ENCODE measurements around the gene FAM228B.

Gene FAM228B

DNA sequence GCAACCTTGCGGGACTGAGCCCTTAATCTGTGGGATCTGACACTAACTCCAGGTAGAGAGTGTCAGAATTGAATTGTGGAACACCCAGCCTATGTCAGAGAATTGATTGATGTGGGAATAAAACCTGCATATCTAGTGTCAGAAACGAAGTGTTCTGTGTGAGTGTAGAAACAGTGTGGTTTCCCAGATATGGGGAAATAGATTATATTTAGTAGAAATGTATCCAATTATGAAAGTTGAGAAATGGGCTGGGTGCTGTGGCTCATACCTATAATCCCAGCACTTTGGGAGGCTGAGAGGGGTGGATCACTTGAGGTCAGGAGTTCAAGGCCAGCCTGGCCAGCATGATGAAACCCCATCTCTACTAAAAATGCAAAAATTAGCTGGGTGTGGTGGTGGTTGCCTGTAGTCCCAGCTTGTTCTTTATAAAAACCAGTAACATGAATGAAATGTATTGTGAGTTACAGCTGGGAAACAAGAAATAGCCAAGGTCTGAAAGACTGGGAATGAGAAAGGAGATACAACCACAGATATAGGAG lies 34.4 kb upstream of the FAM228B start:
- TF ChIP-seq CEBPB (IDR thresholded peaks at IDR 0.05), result no peak
- TF ChIP-seq FOXM1 (IDR thresholded peaks at IDR 0.05; ENCODE audit: borderline replicate concordance, low read depth), result no peak
- TF ChIP-seq YY1 (IDR thresholded peaks at IDR 0.05; ENCODE audit: low read depth), result no peak
- TF ChIP-seq REST (IDR thresholded peaks at IDR 0.05; ENCODE audit: low read depth), result no peak
- no peak for TF ChIP-seq CREB1 (IDR thresholded peaks at IDR 0.05; ENCODE audit: low read depth)
- no peak for TF ChIP-seq TCF12 (IDR thresholded peaks at IDR 0.05; ENCODE audit: low read depth)
- TF ChIP-seq NFIC (IDR thresholded peaks at IDR 0.05), result no peak

DNA sequence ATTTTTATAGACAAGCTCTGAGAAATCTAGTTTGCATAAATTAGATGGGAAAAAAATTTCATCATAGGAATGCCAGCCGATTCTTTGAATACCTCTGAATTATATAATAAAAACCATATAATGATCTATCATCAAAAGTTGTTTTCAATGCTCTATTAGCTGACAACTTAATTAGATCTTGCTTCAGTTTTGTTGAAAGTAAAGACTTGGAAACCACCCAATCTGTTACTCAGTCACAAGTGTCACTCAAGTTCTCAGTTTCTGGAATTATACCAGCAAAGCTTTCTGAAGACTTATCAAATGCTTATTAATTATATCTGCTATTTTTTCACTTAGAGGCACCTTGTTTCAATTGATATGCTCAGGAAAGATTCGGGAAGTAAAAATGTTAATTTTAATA lies 21.3 kb upstream of the FAM228B start:
- TF ChIP-seq NFIC (IDR thresholded peaks at IDR 0.05) (no peak), EGR1 (IDR thresholded peaks at IDR 0.05) (no peak), TCF12 (IDR thresholded peaks at IDR 0.05; ENCODE audit: low read depth) (no peak), MAX (IDR thresholded peaks at IDR 0.05) (no peak), RAD21 (IDR thresholded peaks at IDR 0.05; ENCODE audit: low read depth) (no peak), CREB1 (IDR thresholded peaks at IDR 0.05; ENCODE audit: low read depth) (no peak), ZBTB7A (IDR thresholded peaks at IDR 0.05; ENCODE audit: low read depth) (no peak), REST (IDR thresholded peaks at IDR 0.05; ENCODE audit: low read depth) (no peak), TAF1 (IDR thresholded peaks at IDR 0.05; ENCODE audit: low read depth) (no peak), FOXM1 (IDR thresholded peaks at IDR 0.05; ENCODE audit: borderline replicate concordance, low read depth) (no peak), CEBPB (IDR thresholded peaks at IDR 0.05) (no peak), YY1 (IDR thresholded peaks at IDR 0.05; ENCODE audit: low read depth) (no peak), TEAD4 (IDR thresholded peaks at IDR 0.05) (no peak), EP300 (IDR thresholded peaks at IDR 0.05; ENCODE audit: borderline replicate concordance) (no peak)
- TF ChIP-seq, protein P1, sequence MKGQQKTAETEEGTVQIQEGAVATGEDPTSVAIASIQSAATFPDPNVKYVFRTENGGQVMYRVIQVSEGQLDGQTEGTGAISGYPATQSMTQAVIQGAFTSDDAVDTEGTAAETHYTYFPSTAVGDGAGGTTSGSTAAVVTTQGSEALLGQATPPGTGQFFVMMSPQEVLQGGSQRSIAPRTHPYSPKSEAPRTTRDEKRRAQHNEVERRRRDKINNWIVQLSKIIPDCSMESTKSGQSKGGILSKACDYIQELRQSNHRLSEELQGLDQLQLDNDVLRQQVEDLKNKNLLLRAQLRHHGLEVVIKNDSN (IDR thresholded peaks at IDR 0.05), result no peak

DNA sequence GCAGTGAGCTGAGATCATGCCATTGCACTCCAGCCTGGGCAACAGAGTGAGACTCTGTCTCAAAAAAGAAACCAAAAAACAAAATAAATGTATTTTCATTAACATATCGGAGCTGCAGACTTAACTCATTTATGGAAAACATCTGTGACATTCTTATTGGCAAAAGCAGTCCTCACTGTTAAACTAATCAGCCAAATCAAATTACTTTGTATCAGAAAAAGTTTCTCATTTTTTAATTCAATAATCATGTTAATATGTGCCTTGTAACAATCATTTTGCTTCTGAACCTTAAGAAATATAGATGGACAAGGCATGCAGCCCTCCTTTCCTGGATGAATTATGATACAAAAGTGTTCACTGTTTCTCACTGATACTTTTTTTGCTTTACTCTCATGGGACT lies 20.6 kb upstream of the FAM228B start:
- TF ChIP-seq MAX (IDR thresholded peaks at IDR 0.05) (no peak), TCF12 (IDR thresholded peaks at IDR 0.05; ENCODE audit: low read depth) (no peak), TAF1 (IDR thresholded peaks at IDR 0.05; ENCODE audit: low read depth) (no peak), EP300 (IDR thresholded peaks at IDR 0.05; ENCODE audit: borderline replicate concordance) (no peak), NFIC (IDR thresholded peaks at IDR 0.05) (no peak), REST (IDR thresholded peaks at IDR 0.05; ENCODE audit: low read depth) (no peak), RAD21 (IDR thresholded peaks at IDR 0.05; ENCODE audit: low read depth) (no peak), EGR1 (IDR thresholded peaks at IDR 0.05) (no peak), CEBPB (IDR thresholded peaks at IDR 0.05) (no peak), FOXM1 (IDR thresholded peaks at IDR 0.05; ENCODE audit: borderline replicate concordance, low read depth) (no peak), YY1 (IDR thresholded peaks at IDR 0.05; ENCODE audit: low read depth) (no peak), TEAD4 (IDR thresholded peaks at IDR 0.05) (no peak), ZBTB7A (IDR thresholded peaks at IDR 0.05; ENCODE audit: low read depth) (no peak)
- TF ChIP-seq, protein P1 (IDR thresholded peaks at IDR 0.05), result no peak

DNA sequence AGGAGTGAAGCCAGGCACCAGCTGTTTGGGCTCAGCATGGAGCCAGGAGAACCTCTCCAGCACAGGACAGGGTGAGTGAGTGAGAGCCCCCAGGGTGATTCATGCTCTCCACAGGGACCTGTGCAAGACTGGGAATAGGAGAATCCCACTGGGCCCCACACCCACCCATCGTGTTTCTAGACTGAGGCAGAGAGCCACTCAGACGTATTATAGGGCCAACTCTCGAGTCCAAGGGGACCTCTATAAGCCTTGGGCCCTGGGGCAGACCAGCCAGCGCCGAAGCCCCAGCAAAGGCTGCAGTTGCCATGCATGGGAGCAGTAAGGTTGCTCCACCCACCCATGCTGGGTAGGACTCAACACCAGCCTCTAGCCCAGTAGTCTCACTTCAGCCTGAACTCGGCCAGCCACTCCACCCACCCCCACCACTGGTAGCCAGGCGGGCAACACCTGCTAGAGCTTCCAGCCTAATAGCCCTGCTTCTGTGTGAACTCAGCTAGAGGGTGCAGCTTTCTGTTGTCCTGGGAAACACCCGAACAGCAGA lies 19.1 kb upstream of the FAM228B start:
- TF ChIP-seq REST (IDR thresholded peaks at IDR 0.05; ENCODE audit: low read depth) (no peak), TEAD4 (IDR thresholded peaks at IDR 0.05) (no peak), NFIC (IDR thresholded peaks at IDR 0.05) (no peak), ZBTB7A (IDR thresholded peaks at IDR 0.05; ENCODE audit: low read depth) (no peak), EP300 (IDR thresholded peaks at IDR 0.05; ENCODE audit: borderline replicate concordance) (no peak), MAX (IDR thresholded peaks at IDR 0.05) (no peak), TCF12 (IDR thresholded peaks at IDR 0.05; ENCODE audit: low read depth) (no peak), YY1 (IDR thresholded peaks at IDR 0.05; ENCODE audit: low read depth) (no peak), CEBPB (IDR thresholded peaks at IDR 0.05) (no peak), CREB1 (IDR thresholded peaks at IDR 0.05; ENCODE audit: low read depth) (no peak), TAF1 (IDR thresholded peaks at IDR 0.05; ENCODE audit: low read depth) (no peak), RAD21 (IDR thresholded peaks at IDR 0.05; ENCODE audit: low read depth) (no peak), FOXM1 (IDR thresholded peaks at IDR 0.05; ENCODE audit: borderline replicate concordance, low read depth) (no peak)
- TF ChIP-seq, protein P1 (IDR thresholded peaks at IDR 0.05), result no peak
